HG03521 (cell line): ENCODE measurements around the gene ERG.

Experiments used
- ATAC-seq: cut with Tn5 transposase; IDR thresholded peaks from one replicate; pipeline ENCODE4 v1.9.1; 2021; ENCODE audit warnings: mild to moderate bottlenecking, moderate library complexity; ENCODE audit not compliant: unreplicated experiment

ERG gene

DNA sequence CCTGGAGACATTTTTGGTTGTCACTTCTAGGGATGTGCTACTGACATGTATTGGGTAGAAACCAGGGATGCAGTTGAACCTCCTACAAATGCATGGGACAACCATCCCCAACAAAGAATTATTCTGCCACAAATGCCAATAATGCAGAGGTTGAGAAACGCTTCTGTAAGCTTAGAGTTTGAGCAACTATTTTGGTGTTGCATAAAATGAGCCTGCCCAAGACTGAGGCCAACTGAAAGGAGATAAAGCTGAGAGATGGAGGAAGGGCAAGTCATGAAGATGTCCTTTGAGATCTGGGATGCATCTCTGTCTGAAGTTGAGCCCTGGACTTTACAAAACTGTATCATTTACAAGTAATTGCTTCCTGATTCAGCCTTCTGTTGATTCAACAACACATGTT is 134.6 kb downstream of the ERG start:
- no peak for ATAC-seq

DNA sequence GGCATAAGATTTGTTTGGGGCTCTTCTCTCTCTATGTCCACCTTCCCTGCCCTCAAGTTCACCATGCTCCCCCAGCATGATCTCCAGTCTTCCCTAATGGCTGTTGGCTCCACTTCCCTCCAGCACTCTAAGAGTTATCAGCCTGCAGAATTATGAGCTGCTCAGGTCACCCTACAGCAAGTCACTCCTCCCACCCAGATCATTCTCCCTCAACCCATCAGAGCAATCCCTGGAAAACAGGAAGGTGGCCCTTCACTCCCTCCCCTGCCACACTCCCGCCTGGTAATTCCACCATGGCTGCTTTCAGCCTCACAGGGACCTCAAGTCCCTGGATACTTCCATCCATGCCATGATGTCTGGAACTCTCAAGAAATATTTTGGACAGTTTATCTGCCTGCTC is 137.0 kb downstream of the ERG start:
- no peak for ATAC-seq

DNA sequence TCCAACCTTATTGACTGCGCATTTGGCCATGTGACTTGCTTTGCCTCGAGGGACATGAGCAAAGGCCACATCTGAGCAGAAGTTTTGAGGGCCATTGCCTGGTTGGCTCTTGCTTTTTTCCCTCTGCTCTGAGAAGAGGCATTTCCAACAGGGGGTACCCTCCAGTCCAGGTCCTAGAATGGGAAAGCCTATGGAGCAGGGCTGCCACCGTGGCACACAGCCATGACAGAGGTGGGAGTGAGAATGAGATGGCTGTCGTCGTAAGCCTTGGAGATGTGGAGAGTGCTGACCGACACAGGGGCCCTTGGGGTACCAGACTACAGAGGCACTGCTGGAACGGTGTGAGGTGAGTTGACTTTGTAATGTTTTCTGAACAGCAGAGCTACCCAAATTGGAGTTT is 138.4 kb downstream of the ERG start:
- ATAC-seq, result no peak

DNA sequence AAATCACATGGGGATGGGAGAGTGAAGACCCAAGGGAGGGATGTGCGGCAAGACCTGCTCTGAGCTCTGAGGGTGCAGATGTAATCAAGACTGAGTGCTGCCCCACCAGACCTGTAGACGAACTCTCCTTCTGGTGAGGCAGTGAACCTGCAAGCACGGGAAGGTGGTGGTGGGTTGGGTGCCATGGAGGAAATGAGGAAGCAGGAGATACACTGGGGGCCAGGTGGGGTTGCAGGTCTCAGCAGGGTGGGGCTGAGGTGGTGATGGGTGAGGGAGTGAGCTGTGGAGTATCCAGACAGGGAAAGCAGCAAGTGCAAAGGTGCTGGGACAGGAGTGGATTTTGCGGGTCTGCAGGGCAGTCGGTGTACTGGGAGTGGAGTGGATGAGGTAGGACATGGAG is 139.2 kb downstream of the ERG start:
- no peak for ATAC-seq

DNA sequence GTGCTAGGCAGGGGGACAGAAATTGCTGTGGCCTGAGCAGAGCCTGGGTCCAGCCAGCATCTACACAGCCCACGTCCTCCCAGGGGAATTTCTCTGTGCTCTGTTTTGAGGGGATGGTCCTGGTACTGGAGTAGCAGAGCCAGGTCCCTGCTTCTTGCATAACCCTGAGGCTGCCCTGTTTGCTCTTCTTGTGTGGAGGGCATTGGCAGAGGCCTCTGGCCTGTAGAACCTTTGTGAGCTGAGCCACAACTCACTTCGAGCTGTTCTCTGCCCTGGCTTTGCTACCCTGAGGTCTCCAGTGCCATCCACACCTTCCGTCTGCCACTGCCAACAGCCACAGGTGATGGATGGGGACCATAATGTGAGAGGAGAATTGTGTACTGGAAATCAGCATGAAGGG is 139.6 kb downstream of the ERG start:
- ATAC-seq, result no peak

DNA sequence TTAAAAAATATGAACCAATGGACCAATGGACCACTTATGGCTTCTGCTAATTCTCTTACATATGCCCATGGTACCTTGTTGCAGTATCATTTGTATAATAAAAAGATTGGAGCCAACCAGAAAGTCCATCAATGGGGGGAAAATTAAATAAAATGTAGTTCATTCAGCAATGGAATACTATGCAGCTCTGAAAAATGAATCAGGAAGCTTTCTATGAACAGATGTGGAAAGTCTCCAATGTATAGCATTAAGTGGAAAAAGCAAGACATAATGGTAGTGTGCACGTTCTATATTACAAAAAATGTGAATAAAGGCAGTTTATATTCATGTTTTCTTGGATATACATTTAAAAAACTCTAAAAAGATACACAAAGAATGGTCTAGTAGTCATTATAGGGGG is 140.2 kb downstream of the ERG start:
- no peak for ATAC-seq

DNA sequence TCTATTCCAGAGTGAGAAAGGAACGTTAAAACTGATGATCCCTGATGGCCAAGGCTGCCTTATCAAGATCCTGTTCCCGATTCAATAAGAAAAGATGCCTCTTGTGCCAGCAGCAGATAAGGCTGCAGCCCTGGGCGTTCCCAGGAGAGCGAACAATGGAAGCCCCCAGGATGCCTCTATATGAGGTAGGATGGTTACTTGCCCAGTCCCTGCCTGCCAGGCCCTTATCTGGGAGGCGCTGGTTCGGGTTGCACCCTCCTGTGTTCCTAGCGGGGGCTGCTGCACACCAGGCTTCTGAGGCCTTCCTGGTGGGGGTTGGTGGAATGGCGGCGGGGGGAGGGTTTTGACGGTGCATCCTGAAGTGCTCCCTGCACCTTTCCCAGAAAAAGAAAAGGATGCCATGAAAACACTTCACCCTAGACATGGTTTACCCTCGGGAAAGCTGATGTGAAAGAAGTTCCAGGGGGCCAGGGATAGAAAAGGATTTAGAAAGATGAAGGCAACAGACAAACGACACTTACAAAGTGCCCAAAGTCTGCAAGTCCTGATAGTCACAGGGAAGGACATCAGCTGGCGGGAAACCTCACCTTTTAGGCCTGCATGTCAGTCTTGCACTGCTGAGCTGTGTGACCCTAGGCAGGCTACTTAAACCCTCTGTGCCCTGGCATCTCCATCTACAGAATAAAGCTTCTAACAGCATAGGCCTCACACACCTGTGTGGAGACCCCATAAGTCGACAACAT is 141.2 kb downstream of the ERG start:
- no peak for ATAC-seq

DNA sequence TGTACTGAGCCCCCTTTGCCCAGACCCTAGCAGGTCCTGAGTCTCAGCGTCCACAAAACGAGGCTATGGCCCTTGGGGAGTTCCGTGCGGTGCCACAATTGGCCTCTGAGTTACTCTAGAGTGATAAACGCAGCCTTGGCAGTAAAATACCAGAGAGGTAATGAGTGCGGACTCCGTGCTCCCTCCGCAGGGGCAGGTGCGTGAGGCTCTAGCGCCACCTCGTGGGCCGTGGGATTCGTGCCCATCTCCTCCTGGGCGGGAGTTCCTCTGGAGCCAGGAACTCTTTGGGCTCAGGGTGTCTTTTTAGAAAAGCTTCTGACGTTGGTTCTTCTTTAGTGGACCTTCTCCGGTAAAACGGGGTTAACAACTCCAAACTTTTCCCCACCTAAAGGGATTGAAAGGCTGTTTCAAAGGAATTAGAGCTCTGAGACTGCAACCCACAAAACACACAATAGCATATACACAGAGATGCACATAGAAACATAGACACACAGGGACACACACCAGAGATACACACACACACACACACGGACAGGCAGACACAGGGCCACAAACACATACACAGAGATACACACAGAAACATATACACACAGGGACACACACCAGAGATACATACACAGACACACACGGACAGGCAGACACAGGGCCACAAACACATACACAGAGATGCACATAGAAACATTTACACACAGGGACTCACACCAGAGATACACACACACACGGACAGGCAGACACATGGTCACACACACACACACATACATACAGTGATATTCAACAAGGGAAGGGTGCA is 142.1 kb downstream of the ERG start:
- no peak for ATAC-seq

DNA sequence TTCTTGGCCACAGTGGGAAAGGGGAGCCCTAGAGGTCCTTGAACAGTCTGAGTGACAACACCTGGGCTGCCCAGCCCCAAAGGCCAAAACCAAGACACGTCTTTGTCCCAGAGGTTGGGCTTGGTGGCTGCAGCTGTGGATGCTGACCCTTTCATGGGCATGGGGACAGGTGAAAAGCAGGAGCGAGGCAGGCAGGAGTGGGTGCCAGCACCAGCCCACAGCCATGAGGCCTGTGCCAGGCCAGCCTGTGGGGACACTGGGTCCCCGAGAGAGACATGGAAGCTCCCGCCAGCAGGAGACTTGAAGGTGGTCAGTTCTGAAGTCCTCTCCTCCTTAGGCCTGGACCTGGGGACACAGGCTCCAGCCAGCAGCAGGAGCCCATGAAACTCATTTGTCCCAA is 142.9 kb downstream of the ERG start:
- no peak for ATAC-seq

DNA sequence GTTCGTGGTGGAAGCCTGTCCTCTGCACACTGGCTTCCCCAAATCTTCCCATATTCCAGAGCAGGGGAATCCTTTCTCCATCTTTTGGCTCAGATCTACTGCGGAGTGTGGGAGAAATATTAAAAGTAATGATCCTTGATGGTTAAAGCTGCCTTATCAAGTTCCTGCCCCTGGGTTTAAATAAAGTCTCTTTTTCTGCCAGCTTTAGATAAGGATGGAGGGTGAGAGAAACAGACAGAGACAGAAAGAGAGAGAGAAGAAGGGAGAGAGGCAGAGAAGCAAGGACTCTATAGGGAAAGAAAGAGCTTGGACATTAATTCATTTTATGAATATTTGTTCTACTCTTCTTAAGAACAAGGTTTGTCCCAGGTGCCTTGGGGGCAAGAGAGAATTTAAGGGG is 143.5 kb downstream of the ERG start:
- ATAC-seq, result no peak

DNA sequence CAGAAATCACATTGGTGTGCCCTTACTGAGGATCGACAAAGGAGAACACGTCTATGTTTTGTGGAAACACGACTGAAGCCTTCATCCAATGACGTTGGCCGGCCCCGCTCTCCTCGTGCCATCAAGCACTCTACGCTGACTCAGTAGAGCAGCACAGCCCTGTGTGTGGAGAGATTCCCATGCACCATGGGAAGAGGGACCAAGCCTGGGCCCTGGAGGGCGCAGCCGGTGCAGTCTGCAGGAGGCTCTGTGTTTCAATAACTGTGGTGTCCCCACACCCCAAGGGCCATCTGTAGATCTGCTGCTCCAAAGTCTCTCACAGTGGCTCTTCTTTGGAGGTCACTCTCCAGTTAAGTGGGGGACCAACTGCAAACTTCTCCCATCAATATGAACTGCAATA is 144.0 kb downstream of the ERG start:
- no peak for ATAC-seq

DNA sequence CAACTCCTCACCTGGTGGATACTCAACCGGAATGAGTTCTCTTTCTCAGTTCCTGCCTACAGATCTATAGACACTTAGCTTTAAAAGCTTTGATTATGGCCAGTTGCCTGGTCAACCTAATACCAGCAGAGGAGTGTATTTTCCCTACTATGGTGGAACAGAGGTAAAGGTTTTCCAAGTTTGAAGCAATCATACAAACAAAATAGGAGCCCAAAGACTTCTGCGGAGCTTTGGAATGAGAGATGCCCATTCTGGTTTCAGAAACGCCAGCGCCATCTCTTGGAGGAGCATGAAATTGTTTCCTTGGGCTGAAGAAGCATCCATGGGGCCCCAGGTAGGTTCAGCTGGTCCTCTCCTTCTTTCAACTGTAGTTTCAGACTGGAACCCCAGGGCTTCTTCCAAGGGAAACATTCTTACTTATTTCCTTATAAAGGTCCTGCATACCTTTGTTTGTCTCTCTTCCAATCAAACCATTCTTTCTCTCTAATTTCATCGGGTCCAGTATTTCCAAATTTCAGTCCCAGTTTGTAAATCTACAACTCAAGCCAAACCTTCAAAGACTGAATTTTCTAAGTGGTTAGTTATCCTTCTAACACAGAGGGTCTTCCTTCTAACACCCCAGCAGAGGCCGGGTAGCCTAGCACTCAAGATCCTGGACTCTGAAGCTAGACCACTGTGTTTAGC is 145.6 kb downstream of the ERG start:
- no peak for ATAC-seq

DNA sequence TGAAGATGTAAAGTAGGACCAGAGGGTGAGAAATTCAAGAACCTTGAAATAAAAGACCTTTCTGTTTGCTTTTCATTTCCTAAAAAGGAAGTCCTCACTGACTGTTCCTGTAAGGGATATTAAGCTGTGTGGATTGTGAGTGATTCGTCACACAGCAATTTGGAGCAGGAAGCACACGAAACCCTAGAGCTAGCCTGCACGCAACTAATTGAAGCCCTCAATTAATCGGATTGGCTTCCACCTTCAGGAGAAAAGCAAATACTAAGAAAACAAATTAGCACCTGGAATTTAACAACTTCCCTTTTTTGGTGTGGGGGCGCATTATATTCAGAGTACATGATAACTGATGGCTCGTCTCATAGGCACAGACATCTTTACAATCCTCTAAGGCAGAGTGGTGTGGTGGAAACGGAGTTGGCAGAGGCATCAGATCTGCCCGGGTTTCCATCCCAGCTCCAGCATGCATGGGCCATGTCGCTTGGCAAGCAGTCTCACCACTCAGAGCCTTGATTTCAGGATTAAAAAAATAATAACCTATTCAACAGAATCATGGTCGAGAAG is 146.2 kb downstream of the ERG start:
- no peak for ATAC-seq

DNA sequence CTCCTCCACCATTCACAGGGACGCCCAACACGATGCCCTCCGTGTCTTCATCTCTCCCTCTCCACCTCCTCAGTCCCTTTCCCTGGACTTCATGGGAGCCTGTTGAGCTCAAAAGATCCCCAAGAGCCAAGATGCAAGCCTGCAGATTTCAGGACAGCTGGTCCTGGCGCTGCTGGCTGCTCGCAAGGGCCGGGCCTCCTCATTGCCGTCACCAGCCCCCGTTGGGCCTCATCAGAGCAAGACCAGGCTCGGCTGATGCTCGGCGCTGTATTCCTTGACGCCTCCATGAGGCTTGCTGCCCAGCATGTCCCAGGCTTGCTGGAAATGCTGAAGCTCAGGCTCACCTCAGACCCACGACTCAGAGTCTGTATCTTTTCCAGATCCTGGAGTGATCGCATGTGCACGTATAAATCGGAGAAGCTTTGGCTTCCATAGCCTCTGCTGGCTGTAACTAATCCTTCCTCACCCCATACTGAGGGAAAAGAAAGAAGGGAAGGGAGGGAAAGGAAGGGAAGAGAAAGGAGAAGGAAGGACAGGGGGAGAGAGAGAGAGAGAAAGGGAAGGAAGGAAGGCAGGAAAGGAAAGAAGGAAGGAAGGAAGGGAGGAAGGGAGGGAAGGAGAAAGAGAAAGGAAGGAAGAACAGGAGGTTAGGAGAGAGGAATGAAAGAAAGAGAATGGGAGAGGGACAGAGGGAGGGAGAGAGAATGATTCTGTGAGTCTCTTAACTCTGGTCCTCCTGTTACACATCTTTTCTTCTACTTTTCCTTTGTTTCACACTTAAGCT is 146.9 kb downstream of the ERG start:
- no peak for ATAC-seq

DNA sequence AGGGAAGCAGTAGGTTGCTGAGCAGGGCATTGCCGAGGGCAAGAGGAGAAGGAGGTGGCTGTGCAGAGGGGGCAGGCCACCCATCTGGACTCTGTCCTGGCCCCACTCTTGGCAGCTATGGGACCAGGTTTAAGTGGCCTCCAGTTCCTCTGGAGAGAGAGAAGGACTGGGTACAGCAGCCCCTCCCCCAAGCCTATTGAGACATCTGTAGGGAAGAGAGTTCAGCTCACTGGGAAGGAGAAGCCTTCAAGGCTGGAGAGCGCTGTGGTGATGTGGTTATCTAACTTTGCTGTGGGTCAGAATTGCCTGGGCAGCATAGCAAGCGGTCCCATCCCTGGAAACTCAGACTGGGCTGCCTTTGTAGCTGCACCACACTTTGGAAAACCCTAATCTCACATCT is 147.6 kb downstream of the ERG start:
- ATAC-seq, result no peak

DNA sequence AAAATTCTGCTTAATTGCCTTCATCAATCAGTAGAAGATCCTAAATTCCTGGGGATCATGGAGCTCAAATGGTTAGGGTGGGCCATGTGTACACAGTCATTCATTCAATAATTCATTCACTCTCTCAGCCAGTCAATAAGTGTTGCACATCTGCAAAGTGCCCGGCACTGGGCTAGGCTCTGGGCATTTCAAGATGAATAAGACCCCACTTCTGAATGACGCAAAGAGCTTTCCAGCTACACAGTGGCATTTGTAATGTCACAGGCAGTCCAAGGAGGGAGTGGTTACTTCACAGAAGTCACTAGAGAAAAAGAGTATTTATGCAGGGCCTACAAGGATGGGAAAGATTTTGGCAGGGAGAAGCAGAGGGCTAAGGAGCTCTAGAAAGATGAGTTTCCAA is 148.3 kb downstream of the ERG start:
- no peak for ATAC-seq

DNA sequence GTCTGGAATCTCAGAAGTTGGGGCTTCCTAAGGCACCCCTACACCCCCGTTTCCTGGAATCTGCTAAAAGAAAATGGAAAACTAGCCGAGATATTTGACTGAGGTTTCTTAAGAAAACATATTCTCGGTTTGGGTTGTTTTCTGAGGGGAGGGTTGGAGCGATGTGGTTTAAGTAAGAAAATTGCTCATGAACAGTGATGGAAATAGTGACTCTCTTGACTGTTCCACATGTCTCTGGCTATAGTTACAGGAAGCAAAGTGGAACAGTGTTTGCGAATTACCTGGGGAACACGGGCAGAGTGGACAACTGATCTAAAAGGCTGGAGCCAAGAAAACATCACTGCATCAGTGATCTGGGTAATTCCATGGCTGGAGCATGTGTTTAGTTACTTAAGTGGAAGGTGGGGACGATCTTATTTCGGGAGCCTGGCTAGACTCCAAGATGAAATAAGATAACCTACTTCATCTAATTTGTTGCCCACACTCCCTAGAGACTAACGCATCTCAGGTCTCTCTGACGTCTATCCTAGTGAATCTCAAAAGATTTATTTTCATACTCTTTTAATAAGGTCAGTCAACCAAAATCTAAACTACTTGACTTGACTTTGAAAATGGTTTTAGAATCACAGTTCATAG is 149.0 kb downstream of the ERG start:
- ATAC-seq, result no peak

DNA sequence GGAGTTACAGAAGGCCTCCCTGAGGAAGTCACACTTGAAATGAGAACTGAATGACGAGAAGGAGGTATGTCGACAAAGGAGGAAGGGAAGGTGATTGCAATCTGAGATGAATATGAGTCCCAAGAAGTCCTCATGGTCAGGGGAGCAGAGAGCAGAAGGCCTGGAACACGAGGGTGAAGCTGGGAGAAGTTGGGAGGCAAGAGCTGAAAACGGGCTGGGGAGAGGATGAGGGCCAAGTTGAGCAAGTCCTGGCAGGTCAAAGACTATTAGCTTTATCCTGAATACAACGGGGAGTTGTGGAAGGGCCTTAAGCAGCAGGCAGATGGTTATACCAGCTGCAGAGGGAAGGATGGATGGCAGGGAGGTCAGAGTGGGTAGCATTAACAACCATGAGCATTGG is 152.0 kb downstream of the ERG start:
- ATAC-seq, result no peak

DNA sequence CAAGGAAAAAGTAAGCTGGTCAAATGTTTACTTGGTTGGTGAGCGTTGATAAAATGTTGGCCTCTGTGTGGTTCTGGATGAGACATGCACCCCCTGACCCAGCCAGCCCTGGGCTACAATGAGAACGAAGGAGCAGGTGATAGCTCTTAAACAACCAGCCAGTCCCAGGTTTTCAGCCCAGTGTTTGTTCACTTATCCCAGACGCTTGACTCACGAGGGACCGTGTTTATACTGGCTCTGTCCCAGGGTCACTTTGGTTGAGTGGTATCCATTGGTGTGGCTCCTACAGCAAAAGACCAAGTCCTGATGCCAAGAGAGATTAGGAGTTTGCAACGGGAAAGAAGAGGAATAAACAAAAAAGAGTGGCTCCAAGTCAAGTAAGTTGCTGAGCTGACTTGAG is 154.6 kb downstream of the ERG start:
- ATAC-seq, result no peak

DNA sequence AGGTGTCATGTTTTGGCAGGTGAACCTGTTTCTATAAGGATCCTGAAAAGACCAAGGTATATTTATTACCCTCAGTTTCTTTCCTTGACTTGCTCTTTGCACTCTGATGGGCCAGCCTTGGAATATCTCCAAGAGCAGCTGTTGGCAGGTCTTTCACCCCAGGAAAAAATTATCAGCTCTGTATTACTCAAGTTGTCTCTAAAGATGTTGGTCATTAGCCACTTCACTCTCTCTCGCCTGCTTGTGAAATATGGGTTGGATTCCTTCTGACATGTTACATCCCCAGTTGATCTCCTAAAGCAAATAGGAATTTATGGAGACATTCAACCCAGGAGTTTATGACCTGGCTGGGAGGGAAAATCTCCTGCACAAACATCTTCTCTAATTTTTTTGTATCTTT is 155.5 kb downstream of the ERG start:
- ATAC-seq, result no peak
